ENCODE data around the gene PRPF19.

The PRPF19 gene

DNA sequence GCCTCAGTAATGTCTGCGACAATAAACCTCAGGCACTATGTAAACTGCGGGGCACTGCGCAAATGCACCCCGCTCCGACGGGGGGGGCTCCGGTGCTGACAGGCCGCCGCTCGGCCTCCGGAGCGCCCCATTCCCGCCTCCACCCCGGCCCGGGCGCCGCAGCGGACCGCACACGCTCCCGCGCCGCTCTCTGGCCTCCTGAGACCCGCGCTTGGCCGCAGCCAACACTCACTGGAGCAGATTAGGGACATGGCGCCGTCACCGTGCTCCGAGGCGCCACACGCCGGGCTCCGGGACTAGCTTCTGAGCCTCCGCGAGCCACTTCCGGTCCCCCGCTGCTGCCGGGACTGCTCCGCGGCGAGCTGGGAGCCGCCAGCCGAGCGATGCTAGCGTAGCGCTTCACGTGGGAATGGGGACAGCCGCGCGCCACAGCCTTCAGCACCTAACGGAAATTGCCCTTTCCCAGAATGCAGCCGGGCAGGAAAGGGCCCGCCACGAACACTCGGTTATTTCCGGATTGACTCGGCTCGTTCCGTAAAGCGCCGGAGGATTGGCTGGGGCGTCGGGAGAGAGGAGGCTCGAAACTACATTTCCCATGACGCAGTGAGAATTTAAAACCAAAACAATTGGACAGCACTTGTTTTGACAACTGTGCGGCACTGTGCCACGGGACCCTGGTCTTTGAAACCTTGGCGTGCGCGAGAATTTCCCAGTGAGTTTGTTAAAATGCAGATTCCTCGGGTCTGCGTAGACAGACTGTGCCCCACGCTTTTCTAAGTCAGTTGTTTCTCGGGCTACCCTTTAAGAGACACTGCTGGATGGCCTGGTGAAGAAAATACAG, at the start of gene PRPF19:
PRPF19 (minus strand) TSS at position 454 of the 841 bp plus-strand sequence; CDS start at position 251, 203 bp downstream.
- Mint-ChIP-seq H3K9me3 (no peaks in the 10 kb centered on the region), H3K27ac (peak within 1 kb of the TSS; percentile 95), H3K4me1 (peaks cover 39% of the 10 kb centered on the region), H3K36me3 (peaks cover 3% of the 10 kb centered on the region), H3K27me3 (no peaks in the 10 kb centered on the region), H3K4me3 (peak within 1 kb of the TSS; percentile 97)

DNA sequence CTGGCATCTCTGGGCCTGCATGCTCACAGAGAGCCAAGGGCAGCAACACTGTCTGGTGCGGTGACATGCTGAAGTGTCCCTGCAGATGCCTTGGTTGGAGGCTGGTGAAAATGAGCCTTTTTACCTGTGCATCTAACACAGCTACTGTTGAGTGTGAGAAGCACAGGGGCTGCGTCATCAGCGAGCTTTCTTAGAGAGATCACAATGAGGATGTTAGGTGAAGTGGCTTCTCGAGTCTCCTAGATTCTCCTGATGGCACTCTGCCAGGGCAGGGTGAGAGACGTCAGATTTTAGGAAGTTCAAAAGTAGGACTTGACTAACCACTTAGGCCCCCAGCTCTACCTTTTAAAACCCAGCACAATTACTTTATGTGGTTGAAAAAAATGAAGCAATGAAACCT, 49.2 kb upstream of the PRPF19 start:
- Mint-ChIP-seq H3K27ac (no peak overlapping the region), H3K36me3 (no peaks in the 10 kb centered on the region), H3K27me3 (no peaks in the 10 kb centered on the region), H3K4me3 (no peak overlapping the region), H3K9me3 (no peaks in the 10 kb centered on the region), H3K4me1 (peaks cover 23% of the 10 kb centered on the region)

DNA sequence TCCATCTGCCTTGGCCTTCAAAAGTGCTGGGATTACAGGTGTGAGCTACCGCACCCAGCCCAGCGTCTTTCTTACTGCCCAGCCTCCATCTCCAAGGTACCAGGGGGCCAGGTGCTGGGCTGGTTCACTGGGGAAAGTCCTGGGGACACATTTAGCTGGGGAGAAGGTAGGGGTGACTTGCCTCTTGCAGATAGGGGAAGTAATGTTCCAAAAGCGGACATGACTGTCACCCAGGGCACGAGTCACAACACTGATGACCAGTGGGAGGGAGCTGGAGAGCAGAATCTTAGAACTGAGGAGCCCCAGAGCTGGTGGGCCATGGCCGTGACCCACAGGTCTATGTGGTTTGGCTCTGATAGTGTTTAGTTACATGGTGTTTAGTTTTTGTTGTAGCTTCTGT, 48.0 kb upstream of the PRPF19 start:
- H3K36me3 Mint-ChIP-seq, result no peaks in the 10 kb centered on the region
- H3K4me3 Mint-ChIP-seq, result no peak overlapping the region
- no peaks in the 10 kb centered on the region for H3K27me3 Mint-ChIP-seq
- no peaks in the 10 kb centered on the region for H3K9me3 Mint-ChIP-seq
- peaks cover 30% of the 10 kb centered on the region for H3K4me1 Mint-ChIP-seq
- no peak overlapping the region for H3K27ac Mint-ChIP-seq

DNA sequence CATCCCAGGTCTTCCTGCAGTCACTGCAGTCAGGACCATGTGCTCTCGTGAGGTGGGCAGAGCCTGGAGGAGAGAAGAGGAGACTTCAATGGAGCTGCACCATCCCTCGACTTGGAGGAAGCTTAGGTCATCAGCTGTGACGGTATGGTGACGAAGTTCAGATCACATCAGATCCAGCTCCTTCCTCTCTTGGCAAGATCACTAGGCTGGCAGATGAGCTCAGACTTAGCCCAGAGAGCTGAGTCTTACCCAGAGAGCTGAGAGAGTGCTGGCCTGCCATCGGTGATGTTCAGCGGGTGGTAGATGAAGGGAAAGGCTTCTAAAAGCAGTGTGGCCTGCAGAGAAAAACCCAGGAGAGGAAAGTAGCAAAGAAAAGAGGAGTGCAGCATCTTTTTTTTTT, 47.4 kb upstream of the PRPF19 start:
- Mint-ChIP-seq H3K4me1 (peaks cover 31% of the 10 kb centered on the region), H3K27me3 (no peaks in the 10 kb centered on the region), H3K36me3 (no peaks in the 10 kb centered on the region), H3K4me3 (no peak overlapping the region), H3K27ac (peak overlapping the region; percentile 43), H3K9me3 (no peaks in the 10 kb centered on the region)

DNA sequence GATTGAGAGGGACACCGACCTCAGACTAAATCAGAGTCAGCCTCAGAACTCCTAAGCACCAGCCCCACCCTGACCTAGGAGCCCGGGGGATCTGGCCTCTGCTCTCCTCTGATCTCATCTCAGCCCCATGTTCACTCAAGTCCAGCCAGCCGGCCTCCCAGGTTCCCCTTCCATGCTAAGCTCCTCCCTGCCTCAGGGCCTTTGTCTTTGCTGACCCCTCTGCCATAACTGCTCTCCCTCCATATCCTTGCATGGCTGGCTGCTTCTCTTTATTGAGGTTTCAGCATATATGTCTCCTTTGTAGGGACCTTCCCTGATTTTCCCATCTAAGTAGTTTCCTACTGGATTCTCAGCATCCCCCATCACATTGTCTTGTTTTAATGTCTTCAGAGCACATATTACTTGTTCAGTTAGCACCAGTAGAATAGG, 46.4 kb upstream of the PRPF19 start:
- peak overlapping the region; percentile 81 for H3K4me3 Mint-ChIP-seq
- H3K9me3 Mint-ChIP-seq, result no peaks in the 10 kb centered on the region
- H3K27me3 Mint-ChIP-seq, result no peaks in the 10 kb centered on the region
- H3K4me1 Mint-ChIP-seq, result peaks cover 35% of the 10 kb centered on the region
- H3K27ac Mint-ChIP-seq, result peak overlapping the region; percentile 62
- H3K36me3 Mint-ChIP-seq, result no peaks in the 10 kb centered on the region

DNA sequence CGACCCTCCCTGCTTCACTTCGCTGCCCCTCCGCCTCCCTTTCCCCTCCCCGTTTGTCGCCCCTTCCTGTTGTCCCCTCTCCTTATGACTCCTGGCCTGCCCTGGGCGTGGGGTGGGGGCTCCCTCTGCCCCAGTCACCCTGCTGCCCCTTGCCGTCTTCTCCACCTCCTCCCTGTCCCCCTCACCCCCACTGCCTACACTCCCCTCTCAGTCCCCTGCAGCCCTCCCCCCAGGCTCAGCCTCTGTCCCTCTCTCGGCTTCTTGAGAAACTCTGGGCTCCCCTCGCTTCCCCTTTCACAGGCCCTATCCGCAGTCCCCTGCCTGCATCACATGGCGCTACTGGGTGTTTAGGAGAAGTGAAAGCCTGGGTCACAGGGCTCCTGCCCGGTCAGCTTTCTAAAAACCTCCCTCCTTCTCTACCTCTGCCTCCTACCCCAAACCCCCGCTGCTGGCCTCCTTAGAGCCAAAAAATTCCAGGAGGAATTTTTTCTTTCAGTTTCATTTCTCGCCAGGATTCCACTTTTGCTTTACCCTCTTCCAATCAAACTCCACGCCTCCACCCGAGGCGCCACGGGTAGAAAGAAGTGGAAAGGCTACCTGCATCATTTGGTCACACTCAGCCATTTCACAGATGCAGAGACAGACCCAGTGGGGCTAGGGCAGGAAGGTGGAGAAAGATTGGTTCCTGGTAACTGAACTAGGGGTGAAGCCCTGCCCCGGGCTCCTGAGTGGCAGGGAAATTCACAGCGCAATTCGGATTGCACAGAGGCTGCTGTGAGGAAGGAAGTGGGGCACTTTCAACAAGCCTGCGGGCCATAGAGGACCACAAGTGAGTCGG, 45.7 kb upstream of the PRPF19 start, which contains the start of gene SLC15A3:
SLC15A3 (minus strand) TSS at position 273 of the 838 bp plus-strand sequence. CDS start 625 bp downstream, outside the sequence.
- peak within 1 kb of the TSS; percentile 81 for H3K4me3 Mint-ChIP-seq
- no peaks in the 10 kb centered on the region for H3K9me3 Mint-ChIP-seq
- H3K36me3 Mint-ChIP-seq, result no peaks in the 10 kb centered on the region
- peaks cover 35% of the 10 kb centered on the region for H3K4me1 Mint-ChIP-seq
- no peaks in the 10 kb centered on the region for H3K27me3 Mint-ChIP-seq
- H3K27ac Mint-ChIP-seq, result peak within 1 kb of the TSS; percentile 95

DNA sequence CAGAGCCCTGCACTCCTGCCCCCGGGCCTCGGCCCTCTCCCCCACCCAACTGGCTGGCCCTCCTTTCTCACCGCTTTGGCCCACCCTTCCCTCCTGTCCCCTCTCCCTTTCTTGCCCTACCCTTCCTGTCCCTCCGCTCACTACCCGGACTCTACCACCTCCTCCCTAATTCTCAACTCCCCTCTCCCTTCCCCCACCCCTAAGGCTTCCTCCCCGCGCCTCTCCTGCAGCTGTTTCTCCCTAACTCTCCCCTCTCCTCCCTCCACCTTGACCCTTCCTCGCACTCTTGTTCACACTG, 45.2 kb upstream of the PRPF19 start:
- Mint-ChIP-seq H3K27me3 (no peaks in the 10 kb centered on the region), H3K36me3 (no peaks in the 10 kb centered on the region), H3K9me3 (no peaks in the 10 kb centered on the region), H3K4me1 (peaks cover 35% of the 10 kb centered on the region), H3K4me3 (peak overlapping the region; percentile 81), H3K27ac (peak overlapping the region; percentile 95)

DNA sequence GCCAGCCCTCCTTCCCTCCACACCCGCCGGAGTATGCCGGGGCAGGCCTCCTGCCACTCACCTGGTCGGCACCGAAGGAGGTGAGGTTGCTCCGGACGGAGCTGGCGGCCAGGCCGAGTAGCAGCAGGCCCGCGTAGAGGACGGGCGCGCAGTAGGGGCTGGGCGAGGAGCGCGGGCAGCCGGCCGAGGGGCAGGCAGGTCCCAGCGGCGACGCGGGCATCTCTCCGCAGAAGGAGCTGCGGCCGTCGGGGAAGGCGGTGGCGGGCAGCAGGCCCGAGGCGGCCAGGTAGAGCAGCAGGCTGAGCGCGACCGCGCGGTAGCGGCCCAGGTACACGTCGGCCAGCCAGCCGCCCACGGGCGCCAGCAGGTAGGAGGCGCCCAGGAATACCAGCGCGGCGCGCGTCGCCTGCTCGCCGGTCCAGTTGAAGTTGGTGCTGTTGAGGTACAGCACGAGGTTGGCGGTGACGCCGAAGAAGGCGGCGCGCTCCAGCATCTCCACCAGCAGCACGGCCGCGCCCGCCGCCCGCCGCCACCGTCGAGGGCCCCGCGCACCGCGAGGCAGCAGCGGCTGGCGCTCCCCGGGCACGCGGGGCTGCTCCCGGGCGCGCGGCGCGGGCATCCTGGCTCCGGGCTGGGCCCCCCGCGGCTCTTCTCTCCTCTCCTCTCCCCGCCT, 44.7 kb upstream of the PRPF19 start:
- H3K36me3 Mint-ChIP-seq, result no peaks in the 10 kb centered on the region

DNA sequence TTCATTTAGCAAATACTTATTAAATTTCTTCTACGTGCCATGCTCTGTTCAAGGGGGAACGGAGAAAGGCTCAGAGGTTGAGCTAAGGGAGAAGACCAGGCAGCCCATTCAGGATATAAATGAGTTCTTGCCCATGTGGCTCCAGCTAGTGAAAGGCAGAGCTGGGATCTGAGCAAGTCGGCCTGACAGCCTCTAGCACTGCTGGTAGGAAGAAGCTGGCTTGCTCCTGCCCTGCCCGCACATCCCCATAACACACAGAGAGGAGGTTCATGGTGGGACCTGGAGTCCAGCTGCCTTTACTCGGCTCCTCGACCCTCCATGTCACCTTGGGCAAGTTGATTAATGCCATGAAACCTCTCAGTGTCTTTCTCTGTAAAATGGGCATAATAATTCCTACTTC, 43.6 kb upstream of the PRPF19 start:
- peaks cover 2% of the 10 kb centered on the region for H3K36me3 Mint-ChIP-seq
- H3K4me3 Mint-ChIP-seq, result peak overlapping the region; percentile 57
- peaks cover 35% of the 10 kb centered on the region for H3K4me1 Mint-ChIP-seq
- H3K27ac Mint-ChIP-seq, result peak overlapping the region; percentile 51
- no peaks in the 10 kb centered on the region for H3K9me3 Mint-ChIP-seq
- H3K27me3 Mint-ChIP-seq, result no peaks in the 10 kb centered on the region

More for the DNA sequence above, 44.7 kb upstream of the PRPF19 start:
- Mint-ChIP-seq H3K4me1 (peaks cover 35% of the 10 kb centered on the region), H3K27ac (no peak overlapping the region), H3K9me3 (no peaks in the 10 kb centered on the region), H3K4me3 (peak overlapping the region; percentile 81), H3K27me3 (no peaks in the 10 kb centered on the region)

DNA sequence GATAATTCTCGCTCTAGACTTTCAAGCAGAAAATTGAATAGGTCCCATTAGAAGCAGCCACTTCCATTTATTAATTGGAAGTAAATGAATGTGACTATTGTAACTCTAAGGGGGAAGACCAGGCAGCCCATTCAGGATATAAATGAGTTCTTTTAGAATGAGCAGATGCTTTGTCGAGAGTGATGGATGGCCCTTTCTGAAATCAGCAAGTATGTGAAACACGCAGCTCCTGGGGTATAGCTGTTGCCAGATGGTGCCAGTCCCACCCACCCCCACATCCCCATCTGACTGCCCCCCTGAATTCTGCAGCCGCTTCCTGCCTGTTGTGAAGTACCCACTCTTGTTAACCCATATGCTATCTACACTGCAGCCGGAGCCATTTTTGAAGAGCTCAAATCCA, 41.9 kb upstream of the PRPF19 start:
- H3K27ac Mint-ChIP-seq, result no peak overlapping the region
- no peak overlapping the region for H3K4me3 Mint-ChIP-seq
- H3K9me3 Mint-ChIP-seq, result no peaks in the 10 kb centered on the region
- H3K4me1 Mint-ChIP-seq, result peaks cover 30% of the 10 kb centered on the region
- peaks cover 8% of the 10 kb centered on the region for H3K36me3 Mint-ChIP-seq
- no peaks in the 10 kb centered on the region for H3K27me3 Mint-ChIP-seq

DNA sequence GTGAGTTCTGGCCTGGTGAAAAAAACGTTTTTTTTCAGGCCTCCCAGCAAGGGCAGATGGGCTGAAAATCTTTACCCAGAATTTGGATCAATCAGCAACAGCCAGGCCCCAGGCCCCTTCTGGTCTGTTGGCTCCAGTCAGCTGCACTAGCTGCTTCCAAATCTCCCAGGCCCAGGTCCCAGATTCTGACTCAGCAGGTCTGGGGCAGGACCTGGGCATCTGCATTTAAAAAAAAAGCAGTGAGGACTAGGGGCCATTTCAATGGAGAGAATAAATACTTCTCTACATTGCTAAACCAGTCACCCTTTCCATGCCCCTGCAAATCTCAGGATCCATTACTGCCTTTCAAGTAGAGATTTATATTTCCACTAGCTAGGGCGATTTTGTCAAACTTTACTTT, 41.3 kb upstream of the PRPF19 start:
- H3K4me1 Mint-ChIP-seq, result peaks cover 24% of the 10 kb centered on the region
- no peaks in the 10 kb centered on the region for H3K27me3 Mint-ChIP-seq
- H3K4me3 Mint-ChIP-seq, result no peak overlapping the region
- H3K27ac Mint-ChIP-seq, result no peak overlapping the region
- no peaks in the 10 kb centered on the region for H3K9me3 Mint-ChIP-seq
- peaks cover 8% of the 10 kb centered on the region for H3K36me3 Mint-ChIP-seq

DNA sequence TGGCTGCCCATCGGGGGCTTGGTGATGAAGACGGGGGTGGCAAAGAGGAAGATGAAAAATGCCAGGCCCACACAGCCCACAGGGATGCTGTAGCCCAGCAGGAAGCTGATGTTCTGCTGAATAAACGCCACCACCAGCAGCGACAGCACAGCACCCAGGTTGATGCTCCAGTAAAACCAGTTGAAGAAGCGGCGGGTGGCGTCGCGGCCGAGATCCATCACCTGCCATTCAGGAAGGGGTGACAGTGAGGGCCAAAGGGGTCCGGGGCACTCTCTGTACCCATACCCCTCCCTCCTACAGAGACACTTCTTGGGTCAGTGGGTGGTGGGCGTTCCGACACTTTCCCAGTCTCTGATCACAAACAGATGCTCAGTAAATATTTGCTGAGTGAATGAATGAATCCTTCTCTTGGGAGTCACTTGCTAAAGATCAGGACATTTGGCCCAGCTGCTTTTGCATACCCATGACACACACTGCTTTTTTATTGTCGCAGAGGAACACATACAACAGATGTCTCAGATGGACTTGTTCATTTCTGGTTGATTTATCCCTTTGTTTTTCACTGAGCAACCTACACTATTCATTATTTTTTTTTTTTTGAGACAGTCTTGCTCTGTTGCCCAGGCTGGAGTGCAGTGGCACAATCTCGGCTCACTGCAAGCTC, 40.3 kb upstream of the PRPF19 start:
- Mint-ChIP-seq H3K4me1 (peaks cover 14% of the 10 kb centered on the region), H3K36me3 (peaks cover 8% of the 10 kb centered on the region), H3K4me3 (no peak overlapping the region), H3K27me3 (no peaks in the 10 kb centered on the region), H3K9me3 (no peaks in the 10 kb centered on the region), H3K27ac (no peak overlapping the region)

DNA sequence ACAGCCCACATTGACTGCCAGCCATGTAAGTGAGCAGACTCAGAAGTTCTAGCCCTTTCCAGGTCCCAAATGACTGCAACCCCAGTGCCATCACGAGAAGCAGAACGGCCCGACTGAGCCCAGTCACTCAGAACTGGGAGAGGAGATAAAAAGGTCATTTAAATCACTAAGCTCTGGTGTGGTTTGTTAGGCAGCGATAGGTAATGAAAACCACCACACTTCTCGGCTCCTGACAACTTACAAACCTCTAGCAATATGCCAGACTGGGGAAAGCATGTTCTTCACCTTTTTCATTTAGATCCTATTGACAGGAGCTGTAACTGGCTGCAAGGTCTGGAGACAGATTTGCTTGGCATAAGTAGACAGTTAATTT, 38.9 kb upstream of the PRPF19 start:
- H3K36me3 Mint-ChIP-seq, result peaks cover 10% of the 10 kb centered on the region
- peaks cover 11% of the 10 kb centered on the region for H3K4me1 Mint-ChIP-seq
- H3K9me3 Mint-ChIP-seq, result no peaks in the 10 kb centered on the region
- H3K4me3 Mint-ChIP-seq, result no peak overlapping the region
- no peak overlapping the region for H3K27ac Mint-ChIP-seq
- no peaks in the 10 kb centered on the region for H3K27me3 Mint-ChIP-seq

DNA sequence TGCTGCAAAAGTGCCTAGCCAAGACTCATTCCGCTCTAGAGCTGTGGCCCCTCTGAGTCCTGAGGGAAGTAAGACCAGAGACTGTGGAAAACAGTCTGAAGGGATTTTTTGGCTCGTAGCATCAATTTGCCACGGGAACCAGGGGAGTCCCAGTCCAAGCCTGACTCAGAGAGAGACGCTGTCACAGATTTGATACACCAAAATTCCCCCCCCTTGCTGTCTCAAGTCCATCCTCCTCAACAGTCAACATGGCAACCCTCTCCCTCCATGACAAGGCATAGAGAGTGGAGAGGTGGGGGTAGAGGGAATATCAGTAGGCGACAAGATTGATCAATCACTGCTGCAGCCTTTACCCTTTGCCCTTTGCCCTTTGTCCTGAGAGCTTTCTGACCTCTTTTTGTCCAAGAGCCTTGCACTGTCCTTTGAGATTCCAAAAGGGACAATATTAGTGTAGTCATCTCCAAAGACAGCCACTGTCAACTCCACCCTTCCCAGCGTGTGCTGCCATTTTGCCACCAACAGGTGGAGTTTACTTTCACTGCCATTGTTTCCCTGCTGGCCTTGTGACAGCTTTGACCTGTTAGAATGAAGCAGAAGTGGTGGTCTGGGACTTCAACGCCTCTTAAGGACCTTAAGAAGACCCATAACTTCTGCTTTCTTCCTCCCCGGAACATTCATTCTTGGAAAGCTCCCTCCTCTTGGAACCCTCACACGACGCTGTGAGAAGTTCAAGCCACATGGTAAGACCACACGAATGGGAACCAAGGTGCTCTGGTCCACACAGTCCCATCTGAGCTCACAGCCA, 38.3 kb upstream of the PRPF19 start:
- H3K27ac Mint-ChIP-seq, result no peak overlapping the region
- no peak overlapping the region for H3K4me3 Mint-ChIP-seq
- H3K36me3 Mint-ChIP-seq, result peaks cover 10% of the 10 kb centered on the region
- no peaks in the 10 kb centered on the region for H3K9me3 Mint-ChIP-seq
- no peaks in the 10 kb centered on the region for H3K27me3 Mint-ChIP-seq
- peaks cover 5% of the 10 kb centered on the region for H3K4me1 Mint-ChIP-seq

Data from activated naive CD4-positive, alpha-beta T cell treated with anti-CD3 and anti-CD28 coated beads, Interleukin-2, amount 50 U/mL, for 24 hours (primary cell).